Measurements from ENCODE around the gene CCSER1.

Gene CCSER1

DNA sequence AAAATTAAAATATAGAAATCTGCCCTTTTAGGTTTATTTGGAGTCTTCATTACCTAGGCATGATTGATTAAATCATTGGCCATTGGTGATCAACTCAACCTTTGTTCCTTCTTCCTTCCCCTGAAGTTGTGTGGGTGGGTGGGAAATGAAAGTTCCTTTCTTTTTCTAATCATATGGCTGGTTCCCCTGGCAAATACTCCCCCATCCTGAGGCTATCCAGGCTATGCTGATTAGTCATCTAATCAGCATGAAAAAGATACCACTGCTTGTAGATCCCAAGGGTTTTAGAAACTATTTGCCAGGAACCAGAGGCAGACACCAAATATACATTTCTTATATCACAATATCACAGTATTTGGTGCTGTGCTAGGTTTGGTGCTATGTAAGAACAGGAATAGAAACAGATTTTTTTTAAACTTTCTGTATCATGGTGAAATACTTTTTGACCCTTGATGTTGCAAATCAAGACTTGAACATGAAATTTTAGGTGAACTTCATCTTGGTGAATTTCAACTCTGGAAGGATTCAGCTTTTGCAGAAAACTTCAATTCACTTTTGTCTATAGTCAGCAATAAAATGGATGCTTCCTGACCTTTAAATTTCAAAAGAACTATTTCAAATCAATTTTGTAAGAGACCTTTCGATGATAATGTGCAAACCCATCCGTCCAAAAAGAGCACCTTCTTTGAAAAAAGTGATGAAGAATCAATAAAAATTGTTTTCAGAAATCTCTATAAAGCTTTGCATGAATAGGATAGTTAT is 71.1 kb downstream of the CCSER1 start:
- no peak for DNase-seq

DNA sequence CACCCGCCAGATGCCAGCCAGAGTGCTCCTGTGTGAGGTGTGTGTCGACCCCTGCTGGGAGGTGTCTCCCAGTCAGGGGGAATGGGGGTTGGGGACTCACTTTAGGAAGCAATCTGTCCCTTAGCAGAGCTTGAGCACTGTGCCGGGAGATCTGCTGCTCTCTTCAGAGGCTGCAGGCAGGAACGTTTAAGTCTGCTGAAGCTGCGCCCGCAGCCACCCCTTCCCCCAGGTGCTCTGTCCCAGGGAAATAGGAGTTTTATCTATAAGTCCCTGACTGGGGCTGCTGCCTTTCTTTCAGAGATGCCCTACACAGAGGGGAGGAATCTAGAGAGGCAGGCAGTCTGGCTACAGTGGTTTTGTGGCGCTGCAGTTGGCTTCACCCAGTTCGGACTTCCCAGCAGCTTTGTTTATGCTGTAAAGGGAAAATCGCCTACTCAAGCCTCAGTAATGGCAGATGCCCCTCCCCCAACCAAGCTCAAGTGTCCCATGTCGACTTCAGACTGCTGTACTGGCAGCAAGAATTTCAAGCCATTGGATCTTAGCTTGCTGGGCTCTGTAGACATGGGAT is 80.8 kb downstream of the CCSER1 start:
- DNase-seq: no peak

DNA sequence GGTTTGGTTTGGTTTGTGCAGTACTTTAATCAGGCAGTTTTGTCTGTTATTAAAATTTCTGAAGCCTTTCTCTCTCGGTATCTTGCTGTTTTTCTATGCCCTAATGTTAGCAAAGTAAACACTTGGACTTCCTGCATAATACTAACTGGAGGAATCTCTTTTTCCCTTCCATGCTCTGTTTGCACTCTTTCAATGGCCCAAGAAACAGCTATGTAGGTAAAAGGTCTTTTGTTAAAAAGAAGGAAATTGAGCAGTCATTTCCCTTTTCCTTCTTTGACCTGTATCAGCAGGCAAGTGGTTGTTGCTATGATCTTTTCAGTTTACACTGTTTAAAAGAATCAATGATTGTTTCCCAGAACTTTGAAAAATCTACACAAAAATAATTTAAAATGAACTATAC is 82.7 kb downstream of the CCSER1 start:
- no peak for DNase-seq

GRCh38 chr4:90211174-90211573 is 84.0 kb downstream of the CCSER1 start:
- no peak for DNase-seq

GRCh38 chr4:90215286-90215685 is 88.1 kb downstream of the CCSER1 start:
- no peak for DNase-seq

DNA sequence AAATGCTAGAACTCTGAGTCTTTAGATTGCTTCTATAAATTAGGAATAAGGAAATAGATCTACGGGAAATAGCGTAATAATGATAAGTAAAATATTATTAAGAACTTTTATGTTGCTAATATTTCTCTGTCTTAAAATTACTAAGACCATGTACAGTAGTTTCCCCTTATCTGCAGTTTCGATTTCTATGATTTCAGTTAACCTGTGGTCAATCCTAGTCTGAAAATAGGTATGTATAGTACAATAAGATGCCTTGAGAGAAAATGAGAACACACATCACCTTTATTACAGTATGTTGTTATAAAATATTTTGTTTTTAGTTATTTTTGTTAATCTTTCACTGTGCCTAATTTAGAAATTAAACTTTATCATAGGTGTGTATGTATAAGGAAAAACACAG is 92.6 kb downstream of the CCSER1 start:
- no peak for DNase-seq

- peak; percentile 58 for DNase-seq
Measured at GRCh38 chr4:90220459-90220858, 93.3 kb downstream of the CCSER1 start.

DNA sequence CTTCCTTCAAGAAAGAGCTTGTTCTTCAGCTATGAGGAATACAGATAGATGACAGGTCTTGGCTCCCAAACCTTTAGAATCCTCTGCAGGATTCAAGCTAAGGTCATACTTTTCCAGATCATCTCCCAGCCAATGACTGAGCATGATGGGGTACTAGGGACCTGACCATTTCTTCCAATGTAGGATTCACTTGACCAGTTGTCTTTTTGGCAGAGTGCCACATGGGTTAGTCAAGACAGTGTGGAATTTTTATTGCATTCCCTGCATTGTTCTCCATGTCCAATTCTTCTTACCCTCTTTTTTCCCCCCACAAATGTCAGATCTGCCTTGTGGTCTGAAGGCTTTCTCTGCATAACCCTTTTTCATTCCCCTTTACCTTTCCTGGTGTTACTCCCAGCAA is 99.5 kb downstream of the CCSER1 start:
- DNase-seq: no peak

DNA sequence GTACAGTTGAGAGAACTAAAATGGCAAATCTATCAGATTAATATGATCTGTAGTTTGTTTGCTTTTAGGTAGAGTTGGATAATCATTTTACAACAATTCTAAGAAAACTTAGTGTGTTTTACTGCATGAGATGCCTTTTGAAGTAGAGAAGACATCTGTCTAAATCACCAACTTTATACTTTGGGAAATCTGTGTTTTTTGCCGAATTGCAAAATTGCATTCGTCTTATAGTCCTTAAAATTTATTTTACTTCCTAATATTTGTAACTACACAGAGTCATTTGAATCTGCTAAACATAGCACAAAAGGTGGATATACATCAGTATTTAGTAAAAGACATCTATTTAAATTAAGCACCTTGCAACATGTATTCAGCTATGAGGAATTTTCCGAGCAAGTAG is 100.0 kb downstream of the CCSER1 start:
- DNase-seq: no peak

DNA sequence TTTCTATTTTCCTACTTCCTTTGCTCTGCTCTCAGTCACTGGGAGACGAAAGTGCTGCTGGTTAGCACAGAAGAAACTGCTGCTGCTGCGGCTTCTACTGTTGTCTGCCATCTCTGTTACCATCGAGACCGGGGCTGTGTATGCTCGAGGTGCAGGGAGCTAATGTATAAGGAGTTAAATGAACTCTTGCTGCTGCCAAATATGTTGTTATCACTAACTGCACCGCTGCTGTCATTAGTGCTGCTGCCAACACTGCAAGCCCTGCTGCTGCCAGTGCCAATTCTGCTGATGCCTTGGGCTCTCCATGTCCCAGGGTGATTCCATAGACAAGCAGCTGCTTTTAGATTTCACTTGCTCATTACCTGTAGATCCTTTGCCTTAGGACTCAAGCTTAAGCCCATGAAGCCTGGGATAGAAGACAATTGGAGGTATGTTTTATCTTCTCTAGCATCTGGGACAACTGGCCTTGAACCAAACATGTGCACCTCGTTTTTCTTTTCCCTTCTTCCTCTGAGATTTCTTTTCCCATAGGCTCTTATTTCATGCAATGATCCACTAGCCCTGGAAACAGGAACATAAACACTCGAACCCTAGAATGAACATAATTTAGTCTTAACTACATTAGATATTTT is 107.8 kb downstream of the CCSER1 start:
- peak; percentile 92 for DNase-seq

GRCh38 chr4:90237751-90238530 is 110.7 kb downstream of the CCSER1 start:
- DNase-seq: no peak

DNA sequence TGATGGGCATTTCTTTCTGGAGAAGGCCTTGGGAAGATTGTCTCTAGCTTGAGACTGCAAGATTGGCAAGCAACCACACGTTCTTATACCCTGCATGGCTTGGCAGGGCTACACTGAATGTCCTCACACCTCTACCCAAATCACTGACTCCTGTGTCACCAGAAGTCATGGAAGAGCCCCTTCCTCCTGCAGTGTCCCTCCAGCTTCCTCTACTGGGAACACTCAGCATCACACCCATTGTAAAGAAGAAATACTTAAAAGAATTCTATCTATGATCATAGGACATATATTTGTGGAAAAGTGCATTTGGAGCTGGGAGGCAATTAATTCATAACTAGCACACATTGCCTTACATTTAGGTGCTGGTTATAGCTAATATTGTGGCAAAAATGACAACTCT is 113.1 kb downstream of the CCSER1 start:
- no peak for DNase-seq

DNA sequence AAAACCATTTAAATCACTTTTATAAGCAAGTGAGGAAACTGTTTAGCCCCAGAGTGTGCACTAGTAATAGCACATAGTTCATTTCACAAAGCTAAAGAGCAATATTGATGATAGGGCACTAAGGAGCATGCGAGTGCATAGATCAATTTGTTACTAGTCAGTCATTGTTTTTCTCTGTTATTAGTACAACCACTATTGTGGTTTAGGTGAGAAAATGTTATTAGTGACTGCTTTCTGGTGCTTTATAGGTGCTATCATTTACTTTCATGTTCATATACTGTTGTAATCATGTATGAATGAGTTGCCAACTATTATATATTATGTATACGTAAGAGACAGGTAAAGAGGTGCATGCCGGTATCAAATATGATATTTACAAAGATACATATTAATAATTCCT is 113.8 kb downstream of the CCSER1 start:
- DNase-seq: no peak

DNA sequence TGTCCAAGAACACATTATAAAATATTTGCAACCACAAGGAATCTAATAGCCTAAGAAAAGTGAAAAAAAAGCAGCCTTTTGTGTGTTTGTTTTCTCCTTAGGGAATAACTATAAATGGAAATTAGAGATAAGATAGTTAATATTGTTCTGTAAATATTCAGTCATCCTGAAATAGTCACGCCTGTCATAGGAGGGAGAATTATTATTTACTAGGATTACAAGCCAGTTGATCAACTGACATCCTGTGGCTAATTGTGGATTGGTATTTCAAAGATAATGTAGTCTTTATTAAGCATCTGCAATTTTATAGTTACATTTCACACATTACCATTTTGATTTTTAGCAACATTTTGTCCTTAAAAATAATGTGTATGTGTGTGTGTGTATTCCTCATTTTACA is 118.6 kb downstream of the CCSER1 start:
- DNase-seq: no peak

GRCh38 chr4:90246816-90247215 is 119.6 kb downstream of the CCSER1 start:
- no peak for DNase-seq

- DNase-seq: no peak
Measured at GRCh38 chr4:90254357-90254756, 127.2 kb downstream of the CCSER1 start.

DNA sequence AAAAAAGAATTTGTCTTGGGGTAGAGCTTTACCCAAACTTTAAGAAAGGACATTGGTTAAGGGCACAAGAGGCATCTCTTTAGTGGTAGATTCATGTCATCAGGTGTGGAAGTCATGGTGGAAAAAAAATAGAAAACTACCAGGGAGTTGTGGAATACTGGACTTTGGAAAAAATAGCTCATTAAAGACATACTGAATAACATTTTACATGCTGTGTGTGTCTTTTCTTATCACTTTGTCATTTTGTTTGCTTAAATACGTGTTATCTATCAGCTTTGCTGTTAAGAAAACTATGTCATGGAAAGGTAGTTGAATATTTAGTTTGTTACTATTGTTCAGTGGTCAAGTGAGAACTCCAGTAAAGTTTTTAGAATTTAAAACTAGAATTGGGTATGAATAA is 147.0 kb downstream of the CCSER1 start:
- DNase-seq: no peak

DNA sequence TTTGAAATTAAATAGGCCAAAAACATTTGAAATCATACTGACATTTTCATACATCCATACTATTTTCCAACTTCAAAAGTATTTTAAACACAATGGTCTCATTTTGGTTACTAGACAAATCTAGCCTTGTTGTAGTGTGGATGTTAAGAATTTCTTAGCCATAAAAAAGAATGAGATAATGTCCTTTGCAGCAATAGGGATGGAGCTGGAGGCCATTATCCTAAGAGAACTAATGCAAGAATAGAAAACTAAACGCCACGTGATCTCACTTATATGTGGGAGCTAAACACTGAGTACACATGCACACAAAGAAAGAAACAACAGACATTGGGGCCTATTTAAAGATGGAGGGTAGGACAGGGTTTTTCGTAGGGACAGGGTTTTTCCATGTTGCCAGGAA is 153.8 kb downstream of the CCSER1 start:
- no peak for DNase-seq

- no peak for DNase-seq
Measured at GRCh38 chr4:90281541-90282355, 154.6 kb downstream of the CCSER1 start.

DNA sequence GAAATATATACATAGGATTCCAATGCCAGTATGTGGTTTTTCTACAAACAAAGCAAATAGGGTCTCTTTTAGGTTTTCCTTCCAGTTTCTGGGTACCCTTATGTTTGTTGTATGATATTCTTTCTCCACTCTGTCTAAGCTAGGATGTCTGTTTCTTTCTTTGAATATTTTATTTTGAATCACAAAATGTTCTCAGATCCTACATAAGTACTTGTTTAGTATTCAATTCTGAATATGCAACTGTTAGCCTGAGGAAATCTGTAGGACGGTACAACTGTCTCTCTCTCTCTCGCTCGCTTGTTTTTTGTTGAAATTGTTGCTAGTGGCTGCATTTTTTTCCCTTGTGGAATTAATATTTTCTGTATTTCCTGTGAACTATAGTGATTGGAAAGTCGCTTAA is 163.2 kb downstream of the CCSER1 start:
- no peak for DNase-seq

DNA sequence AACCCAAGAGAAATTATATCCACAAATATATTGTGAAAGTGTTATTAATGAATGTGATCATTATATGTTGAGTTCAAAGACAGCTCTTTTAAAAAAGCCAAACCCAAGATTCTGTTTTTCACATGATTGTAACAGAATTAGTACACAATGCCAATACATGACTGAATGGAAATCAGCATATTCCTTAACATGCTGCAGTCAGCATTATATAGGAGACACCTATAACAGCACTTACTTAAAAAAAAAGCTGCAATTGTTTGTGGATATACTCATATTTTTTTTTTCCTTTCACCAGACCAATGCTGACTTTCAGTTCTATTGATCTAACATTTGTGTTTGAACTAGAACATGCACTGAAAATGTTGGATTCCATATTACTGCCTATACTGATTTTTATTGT is 165.2 kb downstream of the CCSER1 start:
- DNase-seq: no peak

- DNase-seq: no peak
Measured at GRCh38 chr4:90293320-90293719, 166.1 kb downstream of the CCSER1 start.

DNA sequence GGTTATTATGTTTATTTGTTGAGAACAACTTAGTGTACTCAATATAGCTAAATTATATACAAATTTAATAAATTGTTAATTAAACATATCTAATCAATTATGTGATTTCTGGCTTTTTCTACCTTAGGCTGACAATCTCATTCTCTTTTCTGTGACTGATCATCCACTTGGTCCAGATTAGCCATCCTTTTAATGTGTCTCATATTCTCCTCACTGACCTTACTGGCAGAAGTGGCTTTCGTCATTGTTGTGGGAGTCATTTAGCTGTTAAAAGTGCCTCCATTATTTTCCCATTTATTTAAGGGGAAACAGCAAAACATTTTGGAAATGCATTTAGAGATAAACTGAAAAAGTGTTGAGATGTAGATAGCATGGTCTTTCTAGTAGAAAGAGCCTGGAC is 172.2 kb downstream of the CCSER1 start:
- DNase-seq: no peak
